Epidermal melanocyte (primary cell): ENCODE data around the gene CLEC1A.

Experiments
- DNase-seq: peaks from one replicate; pipeline ENCODE4 v3.0.0; 2011; ENCODE audit warnings: low spot score; ENCODE audit not compliant: insufficient read length

CLEC1A gene

DNA sequence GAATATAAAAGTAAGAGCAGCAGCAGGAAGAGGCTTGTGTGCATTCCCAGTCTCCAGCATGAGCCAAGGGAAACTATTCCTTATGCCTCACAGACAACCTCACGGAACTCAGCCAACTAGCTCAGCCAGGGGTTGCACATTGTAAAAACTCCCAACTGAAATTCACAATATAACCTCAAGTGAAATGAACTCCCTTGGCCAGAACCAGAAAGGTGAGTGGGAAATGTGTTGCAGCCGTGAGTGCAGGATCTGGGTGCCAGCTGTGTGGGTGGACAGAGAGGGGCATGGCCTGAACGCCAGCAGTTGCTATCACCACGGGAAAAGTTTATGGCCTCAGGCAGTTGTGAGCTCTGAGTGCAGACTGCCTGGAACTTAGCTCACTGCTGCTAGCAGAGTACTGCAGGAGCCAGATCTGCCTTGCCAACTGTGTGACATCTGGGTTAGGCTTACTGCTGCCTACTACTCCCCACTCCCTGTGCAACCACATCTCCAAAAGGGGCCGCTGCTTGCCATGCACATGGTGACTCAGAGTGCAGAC, 2.3 kb upstream of the CLEC1A start:
- peak; percentile 55 for DNase-seq

DNA sequence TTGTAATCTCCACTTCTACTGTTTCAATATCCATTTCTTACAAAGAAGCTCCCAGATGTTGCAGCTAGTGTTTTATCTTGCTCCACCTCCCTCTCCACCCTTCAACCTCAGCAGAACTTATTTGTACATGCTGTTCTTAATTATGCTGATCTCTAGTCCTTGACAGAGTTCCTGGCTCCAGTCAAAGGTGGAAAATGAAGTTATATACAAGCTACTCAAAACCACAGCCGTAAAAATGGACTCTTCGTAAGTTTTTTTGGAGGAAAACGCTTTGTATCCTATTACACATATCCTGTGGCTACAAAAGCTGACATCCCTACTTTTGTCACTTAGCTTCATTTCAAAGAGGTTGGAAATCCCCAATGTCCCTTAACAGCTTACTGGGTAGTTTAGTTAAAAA, 1.3 kb downstream of the CLEC1A start:
- DNase-seq: no peak

DNA sequence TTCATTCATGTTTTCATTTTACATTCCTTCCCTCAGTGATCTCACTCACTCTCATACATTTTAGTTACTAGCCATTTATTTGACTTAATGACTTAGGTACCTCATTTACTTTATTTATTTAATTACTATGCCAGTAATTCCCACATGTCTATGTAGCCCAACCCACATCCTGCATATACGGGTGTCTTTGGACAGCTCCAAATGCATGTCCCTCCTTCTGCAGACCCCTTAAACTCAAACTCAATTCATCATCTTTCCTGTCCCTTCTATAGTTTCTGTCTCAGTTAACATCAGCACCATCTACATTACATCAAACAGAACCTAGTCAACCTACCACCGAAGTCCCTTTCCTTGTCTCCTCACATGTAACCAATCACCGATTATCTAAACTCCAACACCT, 2.8 kb downstream of the CLEC1A start:
- no peak for DNase-seq

DNA sequence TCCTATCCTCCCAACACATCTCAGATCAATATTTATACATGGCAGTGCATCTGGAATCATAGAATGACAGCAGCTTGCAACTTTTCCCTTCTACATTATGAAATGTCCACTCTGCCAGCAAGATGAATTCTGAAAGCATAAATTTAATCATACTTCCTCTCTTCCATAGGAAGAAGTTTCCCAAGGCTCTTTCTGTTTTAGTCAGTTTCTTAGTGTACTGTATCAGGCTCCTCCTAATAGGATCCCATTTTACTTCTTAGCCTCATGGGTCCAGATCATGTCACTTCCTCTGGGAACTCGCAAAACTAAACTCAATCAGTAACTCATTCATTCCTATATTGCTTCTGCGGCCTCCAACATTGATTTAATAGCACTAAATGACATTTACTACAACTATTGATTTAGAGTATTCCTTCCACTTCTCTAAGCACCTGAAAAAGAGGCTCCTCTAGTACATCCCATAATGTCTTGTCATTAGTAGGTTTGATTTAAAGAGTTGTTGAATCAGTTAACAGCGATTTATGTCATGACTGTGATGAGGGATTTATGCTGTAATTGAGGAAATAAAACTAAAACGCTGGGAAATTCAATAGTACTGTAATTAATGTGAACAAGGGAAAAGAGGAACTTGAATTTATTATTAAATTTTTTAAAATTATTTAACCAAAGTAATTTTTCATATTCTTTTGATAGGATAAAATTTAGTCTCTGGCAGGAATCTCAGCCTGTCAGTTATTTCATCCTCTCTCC, 4.0 kb downstream of the CLEC1A start:
- no peak for DNase-seq

DNA sequence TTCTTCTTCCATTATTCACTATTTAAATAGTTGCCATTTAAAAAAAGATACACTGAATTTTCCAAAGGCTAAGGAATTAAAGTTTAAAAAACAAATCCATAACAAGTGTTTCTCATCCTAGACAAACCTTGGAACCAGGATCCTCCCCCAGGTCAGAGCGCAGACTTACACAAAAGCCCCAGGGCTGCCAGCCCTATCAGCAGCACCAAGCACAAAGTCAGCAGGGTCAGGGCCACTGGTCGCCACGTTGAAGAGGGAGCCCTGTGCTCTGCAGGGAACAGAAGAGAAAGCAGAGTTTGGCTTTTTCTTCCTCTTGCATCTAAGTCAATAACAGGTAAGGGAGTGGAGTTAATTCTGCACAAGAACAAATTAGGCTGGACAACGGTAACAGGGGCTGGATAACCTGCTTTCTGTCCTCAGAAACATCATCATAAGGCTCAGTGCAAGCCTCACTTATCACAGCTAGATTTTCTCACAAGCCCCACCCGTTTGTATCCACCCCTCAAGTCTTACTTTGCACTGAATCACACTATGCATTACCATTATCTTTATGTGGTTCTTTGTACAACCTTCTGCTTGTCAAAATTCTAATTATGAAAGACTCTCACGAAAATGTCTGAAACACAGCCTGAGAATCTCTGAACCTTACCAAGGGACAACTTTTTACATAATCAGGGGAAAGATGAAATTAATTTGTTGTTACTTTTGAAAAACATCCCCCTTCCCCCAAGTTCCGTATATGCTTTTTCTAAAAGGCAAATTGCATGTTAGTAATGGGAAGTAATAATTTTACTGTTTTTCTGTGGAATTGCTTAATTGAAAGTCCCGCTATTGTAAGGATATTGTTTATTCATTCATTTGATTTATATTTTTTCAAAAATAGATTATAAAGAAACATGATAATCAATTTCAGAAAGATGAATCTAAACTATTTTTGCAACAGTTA, 9.6 kb downstream of the CLEC1A start:
- DNase-seq: no peak

DNA sequence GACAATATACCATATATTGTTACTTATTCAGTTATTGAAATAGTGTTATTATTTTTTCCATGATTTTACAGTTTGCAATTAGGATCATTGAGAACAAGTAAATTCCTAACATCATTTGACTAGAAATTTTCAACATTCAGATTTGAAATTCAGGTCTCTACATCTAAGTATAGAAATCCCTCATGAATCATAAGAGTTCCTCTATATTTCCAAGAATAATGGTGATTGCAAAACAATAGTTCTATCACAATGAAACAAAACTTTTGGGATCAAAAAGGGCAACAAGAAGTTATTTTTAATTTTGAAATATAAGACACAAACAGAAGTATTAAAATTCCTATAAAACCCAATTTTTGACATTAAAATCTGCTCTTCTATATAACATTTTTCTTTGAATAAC, 10.8 kb downstream of the CLEC1A start:
- DNase-seq: no peak

DNA sequence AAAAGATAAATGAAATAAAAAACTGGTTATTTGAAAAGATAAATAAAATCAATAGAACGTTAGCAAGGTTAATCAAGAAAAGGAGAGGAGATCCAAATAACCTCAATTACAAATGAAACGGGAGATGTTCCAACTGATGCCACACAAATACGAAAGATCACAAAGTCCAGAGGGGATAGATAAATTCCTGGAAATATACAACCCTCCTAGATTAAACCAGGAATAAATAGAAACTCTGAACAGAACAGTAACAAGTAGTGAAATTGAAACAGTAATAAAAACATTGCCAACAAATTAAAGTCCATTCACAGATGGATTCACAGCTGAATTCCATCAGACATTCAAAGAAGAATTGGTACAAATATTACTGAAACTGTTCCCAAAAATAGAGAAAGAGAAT, 12.4 kb downstream of the CLEC1A start:
- no peak for DNase-seq

DNA sequence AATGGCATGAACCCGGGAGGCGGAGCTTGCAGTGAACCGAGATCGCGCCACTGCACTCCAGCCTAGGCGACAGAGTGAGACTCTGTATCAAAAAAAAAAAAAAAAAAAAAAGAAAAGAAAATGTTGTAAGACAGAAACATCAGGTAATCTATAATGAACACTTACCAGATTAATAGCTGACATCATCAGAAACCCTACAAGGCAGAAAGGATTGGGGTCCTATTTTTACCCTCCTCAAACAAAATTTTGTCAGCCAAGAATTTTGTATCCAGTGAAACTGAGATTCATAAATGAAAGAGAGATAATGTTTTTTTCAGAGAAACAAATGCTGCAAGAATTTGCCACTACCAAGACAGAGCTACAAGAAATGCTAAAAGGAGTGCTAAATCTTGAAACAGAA, 14.1 kb downstream of the CLEC1A start:
- no peak for DNase-seq

DNA sequence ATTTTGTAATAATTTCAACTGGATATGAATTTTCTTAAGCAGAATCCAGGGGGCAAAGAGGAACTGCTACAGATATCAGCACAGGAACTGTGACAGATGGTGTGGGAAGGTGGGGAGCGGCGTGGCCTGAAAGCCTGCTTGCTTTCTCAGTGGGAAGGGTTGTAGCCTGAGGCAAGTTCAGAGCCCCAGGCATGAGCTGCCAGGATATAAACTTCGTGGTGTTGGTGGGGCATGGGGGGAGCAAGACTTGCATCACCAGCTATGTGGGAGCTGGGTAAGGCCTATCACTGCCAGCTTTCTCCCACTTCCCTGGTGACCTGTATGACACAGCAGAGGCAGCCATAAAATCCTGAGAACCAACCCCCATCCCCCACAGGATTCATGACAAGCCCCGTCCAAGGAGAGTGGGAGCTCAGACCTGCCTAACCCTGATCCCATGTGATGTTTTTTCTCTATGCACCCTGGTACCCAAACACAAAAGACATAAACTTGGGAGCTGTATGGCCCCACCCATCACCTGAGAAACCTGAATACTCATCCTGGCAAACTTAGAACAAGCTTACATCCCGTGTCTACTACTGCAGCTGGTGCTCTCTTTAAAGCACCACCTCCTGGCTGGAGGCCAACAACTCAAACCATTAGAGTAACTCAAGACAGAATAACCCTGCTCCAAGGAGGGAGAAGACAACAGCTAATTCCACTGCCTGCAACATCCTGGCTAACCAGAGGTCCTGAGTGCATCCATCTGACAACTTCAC, 16.5 kb downstream of the CLEC1A start:
- no peak for DNase-seq

DNA sequence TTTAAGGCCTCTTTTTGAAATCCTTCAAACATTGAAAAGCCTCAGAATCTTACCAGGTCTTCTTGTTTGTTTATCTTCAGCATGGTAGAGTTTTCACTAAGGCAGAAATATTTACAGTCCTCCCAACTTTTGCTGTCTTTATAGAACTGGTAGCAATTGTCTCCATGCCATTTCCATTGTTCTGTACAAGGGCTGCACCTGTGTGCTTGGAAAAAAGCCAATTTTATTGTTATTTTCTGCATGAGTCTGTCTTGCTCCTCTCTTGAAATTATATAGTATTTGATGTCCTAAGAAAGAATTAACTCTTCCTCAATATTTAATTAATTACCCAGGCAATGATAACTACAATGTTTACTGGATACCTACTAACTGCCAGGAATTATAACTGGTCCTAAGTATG, 23.3 kb downstream of the CLEC1A start:
- DNase-seq: no peak

DNA sequence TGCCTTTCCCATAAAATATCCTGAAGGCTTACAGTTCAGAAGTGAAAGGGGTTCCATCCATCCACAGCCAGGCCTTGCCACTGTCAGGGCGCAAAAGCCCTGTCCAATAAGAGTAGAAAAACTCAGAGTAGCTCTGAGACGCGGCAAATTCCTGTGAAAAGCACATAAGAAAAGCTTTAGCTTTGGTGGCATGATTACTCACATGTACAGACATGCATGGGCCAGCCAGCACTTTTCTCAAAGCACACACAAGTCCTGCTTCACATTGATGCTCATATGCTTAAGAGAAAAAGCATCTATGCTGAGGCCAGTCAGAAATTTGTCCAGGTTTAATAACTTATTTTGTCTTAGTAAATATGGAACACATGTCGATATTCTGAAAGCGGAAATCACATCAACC, 25.5 kb downstream of the CLEC1A start:
- DNase-seq: no peak

DNA sequence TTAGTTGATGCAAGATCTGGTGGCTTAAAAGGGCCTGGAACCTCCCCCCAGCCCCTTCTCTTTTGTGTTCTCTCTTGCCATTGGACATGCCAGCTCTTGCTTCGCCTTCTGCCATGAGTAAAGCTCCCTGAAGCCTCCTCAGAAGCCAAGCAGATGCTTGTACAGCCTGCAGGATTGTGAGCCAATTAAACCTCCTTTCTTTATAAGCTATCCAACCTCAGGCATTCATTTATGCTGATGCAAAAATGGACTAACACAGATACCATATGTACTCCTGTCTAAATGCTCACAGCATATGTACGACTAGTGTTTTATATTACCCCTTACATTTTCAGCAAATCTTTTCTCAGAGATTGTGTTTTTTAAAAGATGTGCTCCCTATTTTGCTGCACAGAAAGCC, 26.7 kb downstream of the CLEC1A start:
- DNase-seq: no peak

DNA sequence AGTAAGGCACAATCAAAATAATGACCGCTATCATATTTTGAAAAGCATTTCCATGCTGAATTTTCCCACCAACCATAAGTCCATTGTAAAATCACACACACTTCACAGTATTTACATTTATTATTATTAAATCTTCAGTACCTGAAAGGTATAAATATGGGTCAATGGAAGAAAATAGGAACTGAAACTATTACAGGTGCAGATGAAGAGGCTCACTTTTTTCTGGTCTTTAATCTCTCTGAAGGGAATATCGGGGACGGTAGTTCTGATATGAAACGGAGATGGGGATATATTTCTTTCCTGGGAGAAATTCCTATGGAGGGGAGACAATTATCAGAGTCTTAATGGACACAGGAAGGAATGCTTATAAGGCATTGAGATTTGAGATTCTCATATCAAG, 28.4 kb downstream of the CLEC1A start:
- no peak for DNase-seq

DNA sequence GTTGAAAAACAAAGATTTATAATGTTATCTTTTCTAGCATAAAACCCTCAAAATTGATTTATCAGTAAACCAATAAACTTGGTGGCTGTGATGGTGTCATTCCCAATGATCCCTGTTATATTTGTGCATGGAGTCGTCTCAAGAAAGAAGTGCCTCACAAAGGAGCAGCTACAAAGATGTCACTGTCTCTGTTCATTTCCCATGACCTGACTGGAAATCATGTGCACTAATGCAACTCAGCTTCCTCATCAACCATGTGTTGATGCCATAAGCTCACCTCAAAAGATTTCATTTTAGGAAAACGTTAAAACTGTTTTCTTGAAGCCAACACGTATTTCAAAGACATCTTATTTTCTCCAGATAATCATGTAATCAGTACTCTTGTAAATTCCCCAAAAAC, 28.8 kb downstream of the CLEC1A start:
- DNase-seq: no peak

DNA sequence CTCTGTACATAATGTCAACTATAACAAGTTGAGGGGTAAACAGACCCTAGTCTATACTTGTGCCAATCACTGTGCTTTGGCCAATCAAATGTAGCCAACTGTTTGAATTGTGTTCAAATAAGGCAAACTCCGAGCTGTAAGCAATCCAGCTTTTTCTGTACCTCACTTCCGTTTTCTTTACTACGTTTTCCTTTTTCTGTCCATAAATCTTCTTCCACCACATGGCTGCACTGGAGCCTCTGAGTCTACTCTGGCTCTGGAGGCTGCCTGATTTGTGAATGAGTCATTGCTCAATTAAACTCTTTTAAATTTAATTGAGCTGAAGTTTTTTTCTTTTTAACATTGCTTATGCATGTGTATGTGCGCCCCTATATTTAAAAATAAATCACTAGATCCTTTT, 29.7 kb downstream of the CLEC1A start:
- no peak for DNase-seq

DNA sequence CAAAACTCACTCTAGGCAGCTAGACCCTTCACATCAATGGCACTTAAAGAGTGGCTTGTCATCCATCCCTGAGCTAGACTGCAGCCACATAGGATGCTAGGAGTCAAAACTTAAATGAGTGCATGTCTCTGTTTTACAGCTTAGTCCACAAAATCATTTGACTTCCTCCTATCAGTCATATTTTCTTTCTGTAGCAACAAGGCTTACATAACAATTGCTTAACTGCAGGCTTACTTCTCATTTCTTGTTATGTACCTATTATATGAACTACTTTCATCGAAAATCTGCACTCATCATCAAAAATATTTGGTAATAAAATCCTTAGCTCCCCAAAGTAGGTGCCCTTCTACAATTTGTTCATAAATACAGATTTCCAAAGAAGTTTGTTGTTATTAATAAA, 30.1 kb downstream of the CLEC1A start:
- no peak for DNase-seq

DNA sequence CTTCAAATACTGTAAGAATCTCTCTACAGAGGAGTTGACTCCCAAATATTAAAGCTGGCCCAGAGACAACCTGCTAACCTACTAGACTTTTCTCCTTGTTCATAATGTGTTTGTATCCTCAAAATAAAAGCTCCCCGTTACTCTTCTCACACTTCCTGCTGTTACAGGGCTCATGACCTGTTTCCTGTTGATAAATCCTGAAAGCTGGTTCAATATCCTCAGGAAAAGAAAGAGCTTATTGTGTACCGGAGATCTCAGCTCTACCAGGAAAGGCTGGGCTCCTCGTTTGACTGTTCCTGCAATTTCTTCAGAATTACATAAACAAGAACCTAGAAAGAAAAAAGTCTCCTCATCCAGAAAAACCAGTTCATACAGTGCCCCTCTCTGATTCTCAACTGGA, 30.8 kb downstream of the CLEC1A start:
- DNase-seq: no peak

DNA sequence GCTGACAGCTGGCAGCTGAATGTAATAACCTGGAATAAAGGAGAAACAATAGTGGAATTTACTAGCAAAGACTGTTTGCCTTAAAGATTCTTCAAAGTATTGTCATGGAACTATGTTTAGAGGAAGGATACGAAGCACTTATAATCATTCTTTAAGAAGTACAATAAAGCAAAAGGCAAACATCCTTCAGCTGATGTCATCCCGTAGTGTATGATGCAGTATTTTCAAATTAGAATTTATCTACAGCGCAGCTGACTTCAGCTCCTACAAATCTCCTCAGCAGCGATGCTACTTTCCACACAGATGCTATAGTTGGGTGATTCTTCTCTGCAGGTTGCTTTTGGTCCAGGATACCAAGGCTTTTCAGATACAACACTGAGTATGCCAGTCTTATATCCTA, 31.5 kb downstream of the CLEC1A start:
- DNase-seq: no peak

DNA sequence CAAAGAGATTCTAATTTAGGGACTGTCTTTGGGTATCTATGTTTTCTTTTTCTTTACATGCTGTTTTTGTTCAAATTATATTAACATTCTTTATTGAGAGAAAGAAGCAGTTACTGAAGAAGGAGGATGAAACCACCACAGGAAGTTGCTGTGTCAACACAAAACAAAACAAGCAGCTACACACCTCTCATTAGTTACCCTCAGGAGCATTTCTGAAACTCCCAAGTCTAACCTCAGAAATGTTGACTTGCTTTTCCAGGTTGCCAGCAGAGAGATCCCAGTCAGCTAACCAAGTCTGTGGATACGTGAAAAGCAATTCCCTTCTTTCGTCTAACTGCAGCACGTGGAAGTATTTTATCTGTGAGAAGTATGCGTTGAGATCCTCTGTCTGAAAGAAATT, 33.5 kb downstream of the CLEC1A start:
- no peak for DNase-seq

DNA sequence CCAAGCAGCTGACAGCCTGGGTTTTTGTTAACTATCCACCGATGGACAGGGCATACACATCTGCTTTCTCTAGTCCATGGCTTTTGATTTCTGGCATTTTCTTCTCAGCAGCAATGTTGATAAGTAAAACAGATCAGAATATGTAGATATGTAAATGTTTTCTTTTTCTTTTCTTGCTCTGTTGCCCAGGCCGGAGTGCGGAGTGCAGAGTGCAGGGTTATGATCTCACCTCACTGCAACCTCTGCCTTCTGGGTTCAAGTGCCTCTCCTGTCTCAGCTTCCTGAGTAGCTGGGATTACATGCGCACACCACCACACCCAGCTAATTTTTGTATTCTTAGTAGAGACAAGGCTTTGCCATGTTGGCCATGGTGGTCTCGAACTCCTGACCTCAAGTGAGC, 40.4 kb downstream of the CLEC1A start:
- DNase-seq: no peak

DNA sequence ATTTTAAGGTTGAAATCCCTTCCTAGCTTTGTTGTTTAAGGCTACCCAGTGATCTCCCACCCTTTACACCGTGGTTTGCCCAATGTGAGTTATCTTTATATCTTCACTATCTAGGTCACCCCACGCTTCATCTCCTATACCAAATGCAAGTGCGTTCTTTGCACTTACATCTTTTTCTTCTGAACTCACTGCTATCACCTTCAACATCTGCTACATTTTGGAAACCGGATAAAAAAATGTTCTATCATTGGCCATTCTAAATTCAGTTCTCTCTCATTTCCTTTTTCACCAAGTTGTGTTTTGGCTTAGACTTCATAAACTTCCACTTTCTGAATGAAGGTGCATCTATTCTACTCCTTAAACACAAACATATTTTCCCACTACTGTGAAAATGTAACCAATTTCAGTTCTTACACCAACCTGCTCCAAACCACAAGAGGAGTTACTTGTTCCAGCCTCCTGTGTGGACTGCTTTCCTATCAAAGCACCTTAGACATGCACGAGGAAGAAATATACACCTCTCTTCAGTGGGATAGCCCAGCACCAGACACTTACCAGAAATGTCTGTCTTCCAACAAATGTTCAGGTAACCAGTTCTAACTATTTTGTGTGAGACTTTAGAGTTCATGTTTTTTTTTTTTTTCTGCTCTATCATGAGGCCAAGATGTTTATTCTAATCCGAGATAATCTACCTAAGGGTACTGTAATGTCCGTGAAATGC, 46.4 kb downstream of the CLEC1A start:
- no peak for DNase-seq
